GM20431 (cell line): ENCODE data around the gene KLHL29.

ENCODE experiments used
- in situ Hi-C: fragments of 300-500 bp; cut with MseI, MboI; formaldehyde crosslinking; loops from one replicate; pipeline ENCODE4 v1.15.0; 2020; ENCODE audit warnings: low sequenced_read_pairs; ENCODE audit not compliant: unreplicated experiment

KLHL29 gene

GRCh38 chr2:23632831-23633395, 247.9 kb downstream of the KLHL29 start:
- in situ Hi-C loops = no loop called here

GRCh38 chr2:23633966-23634365, 249.0 kb downstream of the KLHL29 start:
- in situ Hi-C loops = no loop called here

GRCh38 chr2:23635442-23636340, 250.7 kb downstream of the KLHL29 start:
- in situ Hi-C loops = no loop called here

- in situ Hi-C loops = no loop called here
Measured at GRCh38 chr2:23636426-23636825, 251.4 kb downstream of the KLHL29 start.

GRCh38 chr2:23637011-23637778, 252.2 kb downstream of the KLHL29 start:
- in situ Hi-C loops = no loop called here

- in situ Hi-C loops = no loop called here
Measured at GRCh38 chr2:23639406-23639982, 254.5 kb downstream of the KLHL29 start.

GRCh38 chr2:23640711-23641110, 255.7 kb downstream of the KLHL29 start:
- in situ Hi-C loops = no loop called here

- in situ Hi-C loops = no loop called here
Measured at GRCh38 chr2:23642516-23642915, 257.5 kb downstream of the KLHL29 start.

GRCh38 chr2:23645230-23645808, 260.3 kb downstream of the KLHL29 start:
- in situ Hi-C loops = no loop called here

GRCh38 chr2:23647563-23647962, 262.6 kb downstream of the KLHL29 start:
- in situ Hi-C loops = no loop called here

GRCh38 chr2:23649303-23649702, 264.3 kb downstream of the KLHL29 start:
- in situ Hi-C loops = no loop called here

GRCh38 chr2:23649819-23650218, 264.8 kb downstream of the KLHL29 start:
- in situ Hi-C loops = no loop called here

- in situ Hi-C loops = no loop called here
Measured at GRCh38 chr2:23651187-23652080, 266.5 kb downstream of the KLHL29 start.

- in situ Hi-C loops = no loop called here
Measured at GRCh38 chr2:23653326-23653725, 268.3 kb downstream of the KLHL29 start.

GRCh38 chr2:23654756-23655155, 269.8 kb downstream of the KLHL29 start:
- in situ Hi-C loops = no loop called here

- in situ Hi-C loops = no loop called here
Measured at GRCh38 chr2:23655934-23656596, 271.1 kb downstream of the KLHL29 start.

- in situ Hi-C loops = no loop called here
Measured at GRCh38 chr2:23656597-23656973, 271.6 kb downstream of the KLHL29 start.

GRCh38 chr2:23657371-23657770, 272.4 kb downstream of the KLHL29 start:
- in situ Hi-C loops = no loop called here

GRCh38 chr2:23657934-23658333, 273.0 kb downstream of the KLHL29 start:
- in situ Hi-C loops = no loop called here
